Neural progenitor cell (in vitro differentiated cells): ENCODE results near the gene PLXNB1. TPM values are rescaled to one million over a fixed set of nuclear protein-coding genes. Genes with fewer than 3 reads are reported as not detected.
A peak's percentile ranks its signal among the peaks of the same experiment; 100 is the strongest.
"Not testable (repeated sequence)": the region's sequence is repeated elsewhere in the genome, so short reads cannot be mapped to it uniquely, and the experiment has no call there.

ENCODE experiments used
- DNase-seq: peaks from one replicate; pipeline ENCODE4 v3.0.0-alpha.2; 2016; ENCODE audit warnings: low spot score
- H2AFZ ChIP-seq: fragments of 200-600 bp; sonication (generic); replicated peaks from 2 replicates; pipeline ENCODE4 v1.6.1; 2016; ENCODE audit warnings: antibody characterized with exemption
- H3F3A ChIP-seq: fragments of 200-600 bp; sonication (generic); 2 replicates; pipeline ENCODE4 v1.6.1; 2016; ENCODE audit warnings: antibody characterized with exemption, low read depth
- H3K27ac ChIP-seq: fragments of 200-600 bp; sonication (generic); 2 replicates; pipeline ENCODE4 v1.5.1; 2016; ENCODE audit warnings: mild to moderate bottlenecking
- H3K27me3 ChIP-seq: fragments of 200-600 bp; sonication (generic); 2 replicates; pipeline ENCODE4 v1.6.1; 2016; ENCODE audit warnings: mild to moderate bottlenecking, moderate library complexity
- H3K36me3 ChIP-seq: fragments of 200-600 bp; sonication (generic); 2 replicates; pipeline ENCODE4 v1.5.1; 2016
- H3K4me1 ChIP-seq: fragments of 200-600 bp; sonication (generic); 2 replicates; pipeline ENCODE4 v1.6.1; 2016; ENCODE audit warnings: mixed run types
- H3K4me2 ChIP-seq: fragments of 200-600 bp; sonication (generic); 2 replicates; pipeline ENCODE4 v1.6.1; 2016
- H3K4me3 ChIP-seq: fragments of 200-600 bp; sonication (generic); 2 replicates; pipeline ENCODE4 v1.5.1; 2016
- H3K79me2 ChIP-seq: fragments of 200-600 bp; sonication (generic); 2 replicates; pipeline ENCODE4 v1.6.1; 2016; ENCODE audit warnings: low read depth
- H3K9ac ChIP-seq: fragments of 200-600 bp; sonication (generic); 2 replicates; pipeline ENCODE4 v1.6.1; 2016
- H3K9me3 ChIP-seq: fragments of 200-600 bp; sonication (generic); 2 replicates; pipeline ENCODE4 v1.5.1; 2016; ENCODE audit warnings: low read depth
- H4K20me1 ChIP-seq: fragments of 200-600 bp; sonication (generic); 2 replicates; pipeline ENCODE4 v1.6.1; 2016; ENCODE audit warnings: low read depth
- H3K27ac Mint-ChIP-seq: 3 replicates; pipeline ENCODE4 v1.8.0; 2021; ENCODE audit warnings: mixed read lengths
- H3K27me3 Mint-ChIP-seq: 2 replicates; pipeline ENCODE4 v1.8.0; 2022; ENCODE audit warnings: low read depth, mild to moderate bottlenecking, inconsistent platforms, moderate library complexity, mixed read lengths; ENCODE audit not compliant: insufficient read depth
- H3K36me3 Mint-ChIP-seq: 3 replicates; pipeline ENCODE4 v1.8.0; 2021; ENCODE audit warnings: mixed read lengths
- H3K4me1 Mint-ChIP-seq: 3 replicates; pipeline ENCODE4 v1.8.0; 2021; ENCODE audit warnings: mixed read lengths
- H3K4me3 Mint-ChIP-seq: 3 replicates; pipeline ENCODE4 v1.8.0; 2021; ENCODE audit warnings: mild to moderate bottlenecking, moderate library complexity, mixed read lengths
- H3K9me3 Mint-ChIP-seq: 3 replicates; pipeline ENCODE4 v1.8.0; 2020; ENCODE audit warnings: mixed read lengths
- EZH2 ChIP-seq: fragments of 200-600 bp; sonication (generic); IDR thresholded peaks from 2 replicates; pipeline ENCODE4 v1.6.1; 2017; ENCODE audit warnings: antibody characterized with exemption, mild to moderate bottlenecking, moderate library complexity
- EZH2phosphoT487 ChIP-seq: fragments of 200-600 bp; sonication (generic); IDR thresholded peaks from 2 replicates; pipeline ENCODE4 v1.6.1; 2017; ENCODE audit warnings: antibody characterized with exemption
- total RNA-seq: library from RNA; depleted of rRNA; stranded (reverse); fragments of >200 nt; gene quantifications from 2 replicates; pipeline ENCODE4 v1.2.3, GENCODE V29; 2015; ENCODE audit warnings: low replicate concordance
- TF ChIP-seq, protein P1 (sequence below): fragments of 200-600 bp; sonication (generic); IDR thresholded peaks from 2 replicates; pipeline ENCODE4 v1.5.1; 2017; ENCODE audit warnings: antibody characterized with exemption, mild to moderate bottlenecking

The PLXNB1 gene
- total RNA-seq, 1 donor from 2014 or later = 53.6 TPM

DNA sequence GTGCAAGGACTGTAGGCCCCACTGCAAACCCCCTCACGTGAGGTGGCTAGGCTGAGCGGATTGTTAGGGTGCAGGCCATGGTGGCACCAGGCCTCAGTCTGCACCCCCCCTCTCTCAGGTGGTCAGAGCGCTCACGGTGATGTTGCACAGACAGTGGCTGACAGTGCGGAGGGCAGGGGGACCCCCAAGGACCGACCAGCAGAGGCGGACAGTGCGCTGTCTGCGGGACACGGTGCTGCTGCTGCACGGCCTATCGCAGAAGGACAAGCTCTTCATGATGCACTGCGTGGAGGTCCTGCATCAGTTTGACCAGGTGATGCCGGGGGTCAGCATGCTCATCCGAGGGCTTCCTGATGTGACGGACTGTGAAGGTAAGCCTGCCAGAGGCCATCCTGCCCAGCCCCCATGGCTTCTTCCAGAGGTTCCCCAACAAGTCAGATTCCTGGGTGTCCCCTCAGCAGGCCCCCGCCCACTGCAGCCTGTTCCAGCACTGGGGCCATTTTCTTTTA, 34.9 kb upstream of the PLXNB1 start:
- H3K9me3 Mint-ChIP-seq = no peaks in the 10 kb centered on the region
- Histone ChIP-seq H3K4me2 (no peak overlapping the region), H3K36me3 (no peaks in the 10 kb centered on the region), H3K9ac (no peak overlapping the region), H3K4me1 (peaks cover 13% of the 10 kb centered on the region), H3K9me3 (no peaks in the 10 kb centered on the region), H2AFZ (no peak overlapping the region), H3K79me2 (no peaks in the 10 kb centered on the region), H3K27ac (peak overlapping the region; percentile 57), H4K20me1 (no peaks in the 10 kb centered on the region), H3K4me3 (no peak overlapping the region), H3F3A (peaks cover 25% of the 10 kb centered on the region), H3K27me3 (no peaks in the 10 kb centered on the region)
- peaks cover 32% of the 10 kb centered on the region for H3K4me1 Mint-ChIP-seq
- H3K27ac Mint-ChIP-seq = peak overlapping the region; percentile 96
- peaks cover 7% of the 10 kb centered on the region for H3K27me3 Mint-ChIP-seq
- TF ChIP-seq EZH2phosphoT487 = no peak
- TF ChIP-seq EZH2 = no peak
- TF ChIP-seq, protein P1, sequence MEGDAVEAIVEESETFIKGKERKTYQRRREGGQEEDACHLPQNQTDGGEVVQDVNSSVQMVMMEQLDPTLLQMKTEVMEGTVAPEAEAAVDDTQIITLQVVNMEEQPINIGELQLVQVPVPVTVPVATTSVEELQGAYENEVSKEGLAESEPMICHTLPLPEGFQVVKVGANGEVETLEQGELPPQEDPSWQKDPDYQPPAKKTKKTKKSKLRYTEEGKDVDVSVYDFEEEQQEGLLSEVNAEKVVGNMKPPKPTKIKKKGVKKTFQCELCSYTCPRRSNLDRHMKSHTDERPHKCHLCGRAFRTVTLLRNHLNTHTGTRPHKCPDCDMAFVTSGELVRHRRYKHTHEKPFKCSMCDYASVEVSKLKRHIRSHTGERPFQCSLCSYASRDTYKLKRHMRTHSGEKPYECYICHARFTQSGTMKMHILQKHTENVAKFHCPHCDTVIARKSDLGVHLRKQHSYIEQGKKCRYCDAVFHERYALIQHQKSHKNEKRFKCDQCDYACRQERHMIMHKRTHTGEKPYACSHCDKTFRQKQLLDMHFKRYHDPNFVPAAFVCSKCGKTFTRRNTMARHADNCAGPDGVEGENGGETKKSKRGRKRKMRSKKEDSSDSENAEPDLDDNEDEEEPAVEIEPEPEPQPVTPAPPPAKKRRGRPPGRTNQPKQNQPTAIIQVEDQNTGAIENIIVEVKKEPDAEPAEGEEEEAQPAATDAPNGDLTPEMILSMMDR = no peak
- no peak for DNase-seq
- H3K36me3 Mint-ChIP-seq = peaks cover 14% of the 10 kb centered on the region
- no peak overlapping the region for H3K4me3 Mint-ChIP-seq

DNA sequence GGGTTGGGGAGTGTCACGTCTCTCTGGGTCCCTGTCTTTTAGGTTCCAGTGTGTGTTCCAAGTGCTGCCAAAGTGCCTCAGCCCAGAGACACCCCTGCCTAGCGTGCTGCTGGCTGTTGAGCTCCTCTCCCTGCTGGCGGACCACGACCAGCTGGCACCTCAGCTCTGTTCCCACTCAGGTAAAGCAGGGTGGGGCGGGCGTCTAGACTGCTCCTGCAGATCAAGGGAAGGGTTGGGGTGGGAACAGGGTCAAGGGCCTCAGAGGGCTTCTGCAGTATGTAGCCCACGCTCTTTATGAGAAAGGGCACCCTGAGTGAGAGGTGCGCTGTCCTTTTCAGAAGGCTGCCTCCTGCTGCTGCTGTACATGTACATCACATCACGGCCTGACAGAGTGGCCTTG, 33.8 kb upstream of the PLXNB1 start:
- no peaks in the 10 kb centered on the region for H4K20me1 ChIP-seq
- Mint-ChIP-seq H3K27ac (no peak overlapping the region), H3K27me3 (peaks cover 7% of the 10 kb centered on the region), H3K4me1 (peaks cover 26% of the 10 kb centered on the region), H3K9me3 (no peaks in the 10 kb centered on the region), H3K4me3 (no peak overlapping the region), H3K36me3 (peaks cover 8% of the 10 kb centered on the region)
- H3K27ac ChIP-seq = no peak overlapping the region
- H2AFZ ChIP-seq = no peak overlapping the region
- H3K4me3 ChIP-seq = no peak overlapping the region
- no peaks in the 10 kb centered on the region for H3K27me3 ChIP-seq
- TF ChIP-seq, protein P1 = no peak
- TF ChIP-seq EZH2 (no peak), EZH2phosphoT487 (no peak)
- no peaks in the 10 kb centered on the region for H3K36me3 ChIP-seq
- no peaks in the 10 kb centered on the region for H3K9me3 ChIP-seq
- H3K4me1 ChIP-seq = peaks cover 13% of the 10 kb centered on the region
- no peak overlapping the region for H3K4me2 ChIP-seq
- no peak for DNase-seq
- H3K79me2 ChIP-seq = no peaks in the 10 kb centered on the region
- peaks cover 25% of the 10 kb centered on the region for H3F3A ChIP-seq
- no peak overlapping the region for H3K9ac ChIP-seq

DNA sequence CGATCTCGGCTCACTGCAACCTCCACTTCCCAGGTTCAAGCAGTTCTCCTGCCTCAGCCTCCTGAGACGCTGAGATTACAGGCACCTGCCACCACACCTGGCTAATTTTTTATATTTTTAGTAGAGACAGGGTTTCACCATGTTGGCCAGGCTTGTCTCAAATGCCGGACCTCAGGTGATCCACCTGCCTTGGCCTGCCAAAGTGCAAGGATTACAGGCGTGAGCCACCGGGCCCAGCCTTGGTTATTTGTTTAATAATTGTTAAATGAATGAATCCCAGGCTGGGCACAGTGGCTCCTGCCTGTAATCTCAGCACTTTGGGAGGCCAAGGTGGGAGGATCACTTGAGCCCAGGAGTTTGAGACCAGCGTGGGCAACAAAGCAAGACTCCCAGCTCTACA, 31.9 kb upstream of the PLXNB1 start:
- peaks cover 10% of the 10 kb centered on the region for H3K4me1 ChIP-seq
- not testable (repeated sequence) for H2AFZ ChIP-seq, H3K27ac Mint-ChIP-seq, H3K36me3 Mint-ChIP-seq, H3K9me3 Mint-ChIP-seq, H3K9ac ChIP-seq, H3K79me2 ChIP-seq, H3K9me3 ChIP-seq, H3K4me3 Mint-ChIP-seq, H4K20me1 ChIP-seq, H3K36me3 ChIP-seq, H3K4me2 ChIP-seq, H3K27ac ChIP-seq, H3K27me3 ChIP-seq, H3K4me3 ChIP-seq, DNase-seq, H3K27me3 Mint-ChIP-seq
- H3K4me1 Mint-ChIP-seq = peaks cover 18% of the 10 kb centered on the region
- H3F3A ChIP-seq = peaks cover 19% of the 10 kb centered on the region

DNA sequence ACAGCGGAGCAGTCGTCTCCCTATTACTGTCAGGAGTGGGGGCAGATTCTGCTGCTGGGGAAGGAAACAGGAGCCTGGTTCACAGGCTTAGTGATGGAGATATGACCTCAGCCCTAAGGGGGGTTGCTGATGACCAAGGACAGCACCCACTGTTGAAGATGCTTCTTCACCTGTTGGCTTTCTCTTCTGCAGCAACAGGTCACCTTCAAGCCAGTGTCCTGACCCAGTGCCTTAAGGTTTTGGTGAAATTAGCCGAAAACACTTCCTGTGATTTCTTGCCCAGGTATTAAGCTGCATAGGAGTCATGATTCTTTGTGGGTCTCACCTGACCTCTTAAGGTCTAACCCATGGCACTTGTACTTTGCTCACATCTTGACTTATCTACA, 30.6 kb upstream of the PLXNB1 start:
- H3K79me2 ChIP-seq = no peaks in the 10 kb centered on the region
- H3K9me3 ChIP-seq = no peaks in the 10 kb centered on the region
- H3K27me3 Mint-ChIP-seq = peaks cover 7% of the 10 kb centered on the region
- peaks cover 2% of the 10 kb centered on the region for H3K36me3 Mint-ChIP-seq
- no peak overlapping the region for H3K4me2 ChIP-seq
- H2AFZ ChIP-seq = no peak overlapping the region
- H3K27me3 ChIP-seq = no peaks in the 10 kb centered on the region
- no peak overlapping the region for H3K4me3 Mint-ChIP-seq
- H3K27ac ChIP-seq = no peak overlapping the region
- no peaks in the 10 kb centered on the region for H3K9me3 Mint-ChIP-seq
- no peaks in the 10 kb centered on the region for H3K4me1 ChIP-seq
- H4K20me1 ChIP-seq = no peaks in the 10 kb centered on the region
- H3K27ac Mint-ChIP-seq = no peak overlapping the region
- no peak overlapping the region for H3K9ac ChIP-seq
- H3F3A ChIP-seq = peaks cover 8% of the 10 kb centered on the region
- TF ChIP-seq EZH2 = no peak
- TF ChIP-seq, protein P1 = no peak
- no peak for TF ChIP-seq EZH2phosphoT487
- no peak for DNase-seq
- H3K4me1 Mint-ChIP-seq = peaks cover 5% of the 10 kb centered on the region
- H3K36me3 ChIP-seq = no peaks in the 10 kb centered on the region
- no peak overlapping the region for H3K4me3 ChIP-seq
